HEK293 (cell line): ENCODE data around the gene WDR47.

Experiments used
- CTCF ChIP-seq: fragments of 450-650 bp; formaldehyde crosslinking; IDR thresholded peaks from 2 replicates; pipeline ENCODE4 v1.5.1; 2016; ENCODE audit warnings: missing biosample characterization, missing genetic modification characterization
- REST ChIP-seq: fragments of 450-650 bp; formaldehyde crosslinking; IDR thresholded peaks from 2 replicates; pipeline ENCODE4 v1.5.1; 2016; ENCODE audit warnings: missing biosample characterization, missing genetic modification characterization
- ZBTB17 ChIP-seq: fragments of 450-650 bp; formaldehyde crosslinking; IDR thresholded peaks from 2 replicates; pipeline ENCODE4 v1.5.1; 2016; ENCODE audit warnings: missing biosample characterization, missing genetic modification characterization
- ZBTB44 ChIP-seq: fragments of 450-650 bp; IDR thresholded peaks from 2 replicates; pipeline ENCODE4 v1.5.1; 2018; ENCODE audit warnings: missing biosample characterization, mild to moderate bottlenecking, missing genetic modification characterization
- ZNF544 ChIP-seq: fragments of 450-650 bp; formaldehyde crosslinking; IDR thresholded peaks from 2 replicates; pipeline ENCODE4 v1.5.0; 2017; ENCODE audit warnings: missing biosample characterization, missing genetic modification characterization

- TF ChIP-seq REST (no peak), CTCF (tag by site-specific recombination) (no peak), ZNF544 (no peak), ZBTB17 (tag by site-specific recombination) (no peak), ZBTB44 (tag by site-specific recombination) (no peak)
Measured at GRCh38 chr1:108953452-108953851, 88.5 kb downstream of the WDR47 start.
